Measurements from ENCODE around the gene KRTCAP2. TPM values are rescaled to one million over a fixed set of nuclear protein-coding genes. Genes with fewer than 3 reads are reported as not detected.

KRTCAP2 gene
- total RNA-seq, 1 experiment from 2014 or later: 179 TPM

DNA sequence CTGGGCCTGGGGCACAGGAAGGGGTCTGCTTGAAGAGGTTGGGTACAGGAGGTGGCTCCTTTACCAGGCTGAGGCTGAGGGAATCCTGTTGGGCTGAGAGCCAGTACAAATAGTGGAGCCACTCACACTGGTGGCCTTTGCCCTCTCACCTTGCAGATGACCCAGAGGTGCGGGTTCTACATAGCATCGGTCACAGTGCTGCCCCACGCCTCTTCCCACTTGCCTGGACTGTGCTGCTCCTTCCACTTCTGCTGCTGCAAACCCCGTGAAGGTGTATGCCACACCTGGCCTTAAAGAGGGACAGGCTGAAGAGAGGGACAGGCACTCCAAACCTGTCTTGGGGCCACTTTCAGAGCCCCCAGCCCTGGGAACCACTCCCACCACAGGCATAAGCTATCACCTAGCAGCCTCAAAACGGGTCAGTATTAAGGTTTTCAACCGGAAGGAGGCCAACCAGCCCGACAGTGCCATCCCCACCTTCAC, 39.3 kb downstream of the KRTCAP2 start:
- CTCF ChIA-PET: no interaction called here
- POLR2A ChIA-PET (ENCODE audit: low non-redundant PET): no interaction called here
- no peak for DNase-seq (ENCODE audit: low spot score)
- H3K4me1 ChIP-seq (ENCODE audit: insufficient read depth, low read length, poor library complexity, severe bottlenecking): peaks cover 27% of the 10 kb centered on the region
- intact Hi-C loops (cut with micrococcal nuclease; ENCODE audit: unreplicated experiment): no loop called here
- H3K36me3 ChIP-seq (ENCODE audit: insufficient read depth, low read length, poor library complexity, severe bottlenecking): no peaks in the 10 kb centered on the region
- BruUV-seq (replicated peaks): no TSS peak
- H3K27me3 ChIP-seq (replicated peaks; ENCODE audit: insufficient read depth, low read depth, low read length, poor library complexity): no peaks in the 10 kb centered on the region
- no peak overlapping the region for H3K4me3 ChIP-seq (ENCODE audit: low read depth, low read length, poor library complexity, severe bottlenecking)
- H3K9me3 ChIP-seq (ENCODE audit: low read depth, low read length, poor library complexity, severe bottlenecking): no peaks in the 10 kb centered on the region
- no peak overlapping the region for H3K27ac ChIP-seq (ENCODE audit: low read depth, low read length, poor library complexity, severe bottlenecking)
- TF ChIP-seq, protein P1, sequence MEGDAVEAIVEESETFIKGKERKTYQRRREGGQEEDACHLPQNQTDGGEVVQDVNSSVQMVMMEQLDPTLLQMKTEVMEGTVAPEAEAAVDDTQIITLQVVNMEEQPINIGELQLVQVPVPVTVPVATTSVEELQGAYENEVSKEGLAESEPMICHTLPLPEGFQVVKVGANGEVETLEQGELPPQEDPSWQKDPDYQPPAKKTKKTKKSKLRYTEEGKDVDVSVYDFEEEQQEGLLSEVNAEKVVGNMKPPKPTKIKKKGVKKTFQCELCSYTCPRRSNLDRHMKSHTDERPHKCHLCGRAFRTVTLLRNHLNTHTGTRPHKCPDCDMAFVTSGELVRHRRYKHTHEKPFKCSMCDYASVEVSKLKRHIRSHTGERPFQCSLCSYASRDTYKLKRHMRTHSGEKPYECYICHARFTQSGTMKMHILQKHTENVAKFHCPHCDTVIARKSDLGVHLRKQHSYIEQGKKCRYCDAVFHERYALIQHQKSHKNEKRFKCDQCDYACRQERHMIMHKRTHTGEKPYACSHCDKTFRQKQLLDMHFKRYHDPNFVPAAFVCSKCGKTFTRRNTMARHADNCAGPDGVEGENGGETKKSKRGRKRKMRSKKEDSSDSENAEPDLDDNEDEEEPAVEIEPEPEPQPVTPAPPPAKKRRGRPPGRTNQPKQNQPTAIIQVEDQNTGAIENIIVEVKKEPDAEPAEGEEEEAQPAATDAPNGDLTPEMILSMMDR (conservative IDR thresholded peaks at IDR 0.05; ENCODE audit: low read depth, low read length): no peak
- TF ChIP-seq EZH2 (IDR thresholded peaks at IDR 0.05; ENCODE audit: borderline replicate concordance, low read depth, low read length, poor library complexity, severe bottlenecking): no peak

DNA sequence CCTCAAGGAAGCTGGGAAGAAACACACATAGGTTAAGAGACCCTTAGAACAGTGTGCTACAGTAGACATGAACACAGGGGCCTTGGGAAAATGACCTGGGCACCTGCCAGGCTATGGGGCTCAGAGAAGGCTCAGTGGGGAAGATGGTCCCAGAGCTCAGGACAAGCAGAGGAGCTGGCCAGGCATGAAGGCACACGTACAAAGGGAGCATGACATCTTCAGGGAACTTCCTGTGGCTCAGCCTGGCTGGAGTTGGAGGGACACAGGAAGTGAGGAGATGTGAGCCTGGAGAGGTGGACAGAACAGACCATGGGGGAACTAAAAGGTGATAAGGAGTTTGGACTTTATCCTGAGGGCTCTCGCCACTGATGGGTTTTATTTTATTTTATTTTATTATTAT, 41.2 kb downstream of the KRTCAP2 start:
- no peaks in the 10 kb centered on the region for H3K36me3 ChIP-seq (ENCODE audit: insufficient read depth, low read length, poor library complexity, severe bottlenecking)
- H3K4me1 ChIP-seq (ENCODE audit: insufficient read depth, low read length, poor library complexity, severe bottlenecking): peaks cover 40% of the 10 kb centered on the region
- no peak for DNase-seq (ENCODE audit: low spot score)
- H3K27ac ChIP-seq (ENCODE audit: low read depth, low read length, poor library complexity, severe bottlenecking): no peak overlapping the region
- TF ChIP-seq, protein P1 (conservative IDR thresholded peaks at IDR 0.05; ENCODE audit: low read depth, low read length): no peak
- H3K4me3 ChIP-seq (ENCODE audit: low read depth, low read length, poor library complexity, severe bottlenecking): no peak overlapping the region
- CTCF ChIA-PET: no interaction called here
- POLR2A ChIA-PET (ENCODE audit: low non-redundant PET): no interaction called here
- intact Hi-C loops (cut with micrococcal nuclease; ENCODE audit: unreplicated experiment): no loop called here
- BruUV-seq (replicated peaks): no TSS peak
- no peaks in the 10 kb centered on the region for H3K9me3 ChIP-seq (ENCODE audit: low read depth, low read length, poor library complexity, severe bottlenecking)
- H3K27me3 ChIP-seq (replicated peaks; ENCODE audit: insufficient read depth, low read depth, low read length, poor library complexity): no peaks in the 10 kb centered on the region

DNA sequence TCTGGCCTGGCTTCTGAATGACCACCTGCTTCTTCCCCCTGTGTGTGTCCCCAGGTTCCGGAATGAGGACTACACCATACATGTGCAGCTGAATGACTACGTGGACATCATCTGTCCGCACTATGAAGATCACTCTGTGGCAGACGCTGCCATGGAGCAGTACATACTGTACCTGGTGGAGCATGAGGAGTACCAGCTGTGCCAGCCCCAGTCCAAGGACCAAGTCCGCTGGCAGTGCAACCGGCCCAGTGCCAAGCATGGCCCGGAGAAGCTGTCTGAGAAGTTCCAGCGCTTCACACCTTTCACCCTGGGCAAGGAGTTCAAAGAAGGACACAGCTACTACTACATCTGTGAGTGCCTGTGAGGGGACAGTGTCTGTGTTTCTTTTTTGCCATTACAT, 41.8 kb downstream of the KRTCAP2 start:
- POLR2A ChIA-PET (ENCODE audit: low non-redundant PET): no interaction called here
- intact Hi-C loops (cut with micrococcal nuclease; ENCODE audit: unreplicated experiment): no loop called here
- Histone ChIP-seq H3K4me3 (ENCODE audit: low read depth, low read length, poor library complexity, severe bottlenecking) (no peak overlapping the region), H3K4me1 (ENCODE audit: insufficient read depth, low read length, poor library complexity, severe bottlenecking) (peaks cover 43% of the 10 kb centered on the region), H3K36me3 (ENCODE audit: insufficient read depth, low read length, poor library complexity, severe bottlenecking) (no peaks in the 10 kb centered on the region), H3K27me3 (replicated peaks; ENCODE audit: insufficient read depth, low read depth, low read length, poor library complexity) (no peaks in the 10 kb centered on the region), H3K27ac (ENCODE audit: low read depth, low read length, poor library complexity, severe bottlenecking) (no peak overlapping the region), H3K9me3 (ENCODE audit: low read depth, low read length, poor library complexity, severe bottlenecking) (no peaks in the 10 kb centered on the region)
- TF ChIP-seq EZH2 (IDR thresholded peaks at IDR 0.05; ENCODE audit: borderline replicate concordance, low read depth, low read length, poor library complexity, severe bottlenecking): no peak
- CTCF ChIA-PET: interaction anchor here (0.7 kb wide), 1 partner anchor 42 kb away, joined by 3 read pairs; the partner anchor contains the start of gene KRTCAP2
- BruUV-seq (replicated peaks): no TSS peak
- DNase-seq (ENCODE audit: low spot score): no peak

DNA sequence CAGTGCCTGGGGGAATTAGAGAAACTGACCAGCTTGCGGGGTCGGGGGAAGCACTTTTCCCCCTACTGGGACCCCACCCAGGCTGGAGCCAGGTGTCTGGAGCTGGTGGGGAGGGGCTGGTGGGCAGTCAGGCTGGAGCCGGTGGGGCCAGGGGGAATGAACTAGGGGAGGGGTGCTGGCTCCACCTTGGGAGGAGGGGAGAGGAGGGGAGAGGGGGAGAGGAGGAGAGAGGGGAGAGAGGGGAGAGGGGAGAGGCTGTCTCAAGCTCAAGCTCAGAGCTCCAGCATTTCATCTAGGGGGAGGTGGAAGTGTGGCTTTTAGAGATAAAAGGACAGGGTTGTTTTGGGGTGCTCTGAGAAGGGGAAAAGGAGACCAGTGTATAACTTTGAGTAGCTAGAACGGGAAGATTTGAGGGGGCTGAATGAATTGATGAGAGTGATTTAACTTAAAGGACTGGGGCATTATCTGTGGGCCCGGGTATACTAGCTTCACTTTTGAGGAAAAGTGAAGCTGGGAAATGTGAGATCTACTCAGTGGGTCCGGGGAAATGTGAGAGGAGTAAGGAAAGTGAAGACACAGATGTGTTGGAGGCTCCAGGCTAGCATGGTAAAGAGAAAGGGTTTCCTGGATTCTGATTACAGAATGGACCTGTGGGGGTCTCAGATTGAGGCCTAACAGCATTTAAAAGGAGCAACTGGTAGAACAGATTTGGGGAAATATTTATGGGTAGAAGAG, 42.7 kb downstream of the KRTCAP2 start:
- BruUV-seq (replicated peaks): no TSS peak

More for the DNA sequence above, 42.7 kb downstream of the KRTCAP2 start:
- no peak for DNase-seq (ENCODE audit: low spot score)
- no peaks in the 10 kb centered on the region for H3K27me3 ChIP-seq (replicated peaks; ENCODE audit: insufficient read depth, low read depth, low read length, poor library complexity)
- TF ChIP-seq EZH2 (IDR thresholded peaks at IDR 0.05; ENCODE audit: borderline replicate concordance, low read depth, low read length, poor library complexity, severe bottlenecking): no peak
- peaks cover 43% of the 10 kb centered on the region for H3K4me1 ChIP-seq (ENCODE audit: insufficient read depth, low read length, poor library complexity, severe bottlenecking)
- H3K36me3 ChIP-seq (ENCODE audit: insufficient read depth, low read length, poor library complexity, severe bottlenecking): no peaks in the 10 kb centered on the region
- H3K4me3 ChIP-seq (ENCODE audit: low read depth, low read length, poor library complexity, severe bottlenecking): no peak overlapping the region
- no peaks in the 10 kb centered on the region for H3K9me3 ChIP-seq (ENCODE audit: low read depth, low read length, poor library complexity, severe bottlenecking)
- ChIA-PET POLR2A (ENCODE audit: low non-redundant PET) (no interaction called here), CTCF (interaction anchor here (0.7 kb wide), 1 partner anchor 42 kb away, joined by 3 read pairs; the partner anchor contains the start of gene KRTCAP2)
- no peak overlapping the region for H3K27ac ChIP-seq (ENCODE audit: low read depth, low read length, poor library complexity, severe bottlenecking)
- intact Hi-C loops (cut with micrococcal nuclease; ENCODE audit: unreplicated experiment): no loop called here

All from A673 (cell line).